KOPT-K1 (cell line): ENCODE results near the gene UBE2N.
"Not testable (repeated sequence)": the region's sequence is repeated elsewhere in the genome, so short reads cannot be mapped to it uniquely, and the experiment has no call there.

Source experiments
- H3K27ac ChIP-seq: fragments of 200-600 bp; sonication (generic); 2 replicates; pipeline ENCODE4 v1.5.1; 2016; ENCODE audit warnings: antibody characterized with exemption, mild to moderate bottlenecking, low read depth, low read length; ENCODE audit not compliant: poor library complexity, severe bottlenecking
- H3K36me3 ChIP-seq: fragments of 200-600 bp; sonication (generic); 2 replicates; pipeline ENCODE4 v1.5.1; 2017; ENCODE audit warnings: antibody characterized with exemption, mild to moderate bottlenecking, low read length, moderate library complexity; ENCODE audit not compliant: insufficient read depth
- H3K9me3 ChIP-seq: fragments of 200-600 bp; sonication (generic); 2 replicates; pipeline ENCODE4 v1.5.1; 2017; ENCODE audit warnings: antibody characterized with exemption, low read length, mild to moderate bottlenecking; ENCODE audit not compliant: insufficient read depth, poor library complexity, severe bottlenecking

UBE2N gene

DNA sequence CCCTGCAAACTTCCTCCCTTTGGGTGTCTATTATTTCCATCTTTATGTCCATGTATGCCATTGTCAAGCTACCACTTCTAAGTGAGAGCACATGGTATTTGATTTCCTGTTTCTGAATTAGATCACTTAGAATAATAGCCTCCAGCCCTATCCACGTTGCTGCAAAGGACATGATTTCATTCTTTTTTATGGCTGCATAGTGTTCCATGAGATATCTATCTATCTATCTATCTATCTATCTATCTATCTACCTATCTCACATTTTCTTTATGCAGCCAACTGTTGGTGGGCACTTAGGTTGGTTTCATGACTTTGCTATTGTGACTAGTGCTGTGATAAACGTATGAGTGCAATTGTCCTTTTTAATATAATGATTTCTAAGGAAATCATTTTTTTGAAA, 14.3 kb upstream of the UBE2N start:
- Histone ChIP-seq H3K9me3 (no peaks in the 10 kb centered on the region), H3K36me3 (no peaks in the 10 kb centered on the region), H3K27ac (no peak overlapping the region)

DNA sequence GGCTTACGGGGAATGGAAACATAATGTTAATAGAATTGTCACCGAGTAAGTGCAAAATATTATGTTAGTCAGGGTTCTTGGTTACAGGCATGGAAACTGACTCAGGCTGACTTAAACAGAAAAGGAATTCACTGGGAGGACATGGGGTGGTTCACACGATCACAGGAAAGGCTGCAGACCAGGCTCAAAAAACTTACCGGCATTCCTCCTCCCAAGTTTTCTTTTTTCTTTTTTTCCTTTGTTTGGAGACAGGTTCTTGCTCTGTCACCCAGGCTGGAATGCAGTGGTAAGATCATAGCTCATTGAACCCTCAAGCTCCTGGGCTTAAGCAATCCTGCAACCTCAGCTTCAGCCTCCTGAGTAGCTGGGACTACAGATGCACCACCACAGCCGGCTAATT, 11.9 kb upstream of the UBE2N start:
- Histone ChIP-seq H3K27ac (no peak overlapping the region), H3K9me3 (no peaks in the 10 kb centered on the region)

DNA sequence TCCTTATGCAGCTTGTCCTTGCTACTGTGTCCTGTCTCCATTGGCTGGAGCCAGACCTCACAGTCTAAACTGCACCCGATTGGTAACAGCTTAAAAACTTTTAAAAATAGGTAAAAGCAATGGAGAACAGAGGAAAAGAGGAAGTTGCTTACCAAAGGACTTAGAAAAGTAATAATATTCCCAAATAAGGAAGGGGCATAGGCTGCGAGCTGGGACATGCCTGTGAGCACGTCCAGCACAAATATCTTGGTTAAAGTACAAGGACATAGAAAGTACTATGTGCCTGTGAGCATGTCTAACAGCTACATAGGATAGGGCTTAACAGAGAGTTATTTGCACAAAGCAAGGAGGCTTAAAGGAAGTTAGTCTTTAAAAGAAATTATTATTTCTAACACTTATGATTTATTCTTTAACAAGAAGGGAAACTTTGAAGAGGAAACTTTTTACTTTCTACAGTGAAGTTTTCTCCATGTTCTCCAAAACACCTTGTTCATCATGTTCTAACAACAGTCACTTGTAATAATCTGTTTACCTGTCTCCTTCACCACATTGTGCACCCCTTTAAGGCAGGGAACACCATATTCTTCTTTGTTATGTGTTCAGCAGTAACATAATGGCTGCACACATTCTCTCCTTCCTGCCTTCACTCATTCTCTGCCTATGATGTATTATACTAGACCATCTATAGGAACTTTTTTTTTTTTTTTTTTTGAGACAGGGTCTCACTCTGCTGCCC, 9.8 kb upstream of the UBE2N start:
- Histone ChIP-seq H3K27ac (no peak overlapping the region), H3K9me3 (no peaks in the 10 kb centered on the region), H3K36me3 (no peaks in the 10 kb centered on the region)

More for the DNA sequence above, 11.9 kb upstream of the UBE2N start:
- no peaks in the 10 kb centered on the region for H3K36me3 ChIP-seq

DNA sequence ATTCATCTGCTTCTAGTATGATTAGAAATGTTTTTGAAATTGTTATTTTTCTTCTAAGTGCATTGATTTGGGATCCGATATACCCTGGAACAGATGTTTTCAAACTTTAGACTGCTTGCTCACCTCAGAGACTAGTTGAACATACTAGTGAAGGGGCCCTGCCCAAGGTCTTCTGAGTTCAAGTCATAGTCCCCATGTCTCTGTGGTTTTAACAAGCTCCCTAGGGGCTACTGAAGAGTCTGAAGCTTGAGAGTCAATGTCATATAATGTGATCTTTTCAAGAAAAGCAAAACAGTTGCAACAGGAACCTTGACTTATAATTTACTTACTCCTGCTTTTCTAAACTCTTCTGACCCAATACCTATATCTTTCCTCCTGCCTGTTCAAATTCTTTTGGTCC, 7.5 kb upstream of the UBE2N start:
- Histone ChIP-seq H3K27ac (no peak overlapping the region), H3K9me3 (no peaks in the 10 kb centered on the region), H3K36me3 (no peaks in the 10 kb centered on the region)

DNA sequence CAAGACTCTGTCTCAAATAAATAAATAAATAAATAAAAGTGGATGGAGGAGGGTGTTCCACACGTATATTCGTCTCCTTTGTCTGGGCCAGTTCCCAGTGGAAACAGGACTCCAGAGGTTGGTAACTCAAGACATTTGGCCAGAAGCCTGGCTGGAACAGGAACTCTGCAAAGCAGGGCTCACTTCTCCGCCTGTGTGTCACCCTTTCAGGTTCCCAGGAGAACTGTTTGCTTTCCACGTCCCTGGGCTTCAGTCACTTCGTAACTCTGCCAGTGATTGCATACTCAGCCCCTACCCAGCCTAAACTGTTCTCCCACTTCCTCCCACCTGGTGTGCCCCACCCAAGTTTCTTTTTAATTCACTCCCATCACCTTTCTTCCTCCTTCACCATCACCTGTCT, 7.0 kb upstream of the UBE2N start:
- no peaks in the 10 kb centered on the region for H3K9me3 ChIP-seq
- H3K36me3 ChIP-seq, result no peaks in the 10 kb centered on the region
- H3K27ac ChIP-seq, result no peak overlapping the region

DNA sequence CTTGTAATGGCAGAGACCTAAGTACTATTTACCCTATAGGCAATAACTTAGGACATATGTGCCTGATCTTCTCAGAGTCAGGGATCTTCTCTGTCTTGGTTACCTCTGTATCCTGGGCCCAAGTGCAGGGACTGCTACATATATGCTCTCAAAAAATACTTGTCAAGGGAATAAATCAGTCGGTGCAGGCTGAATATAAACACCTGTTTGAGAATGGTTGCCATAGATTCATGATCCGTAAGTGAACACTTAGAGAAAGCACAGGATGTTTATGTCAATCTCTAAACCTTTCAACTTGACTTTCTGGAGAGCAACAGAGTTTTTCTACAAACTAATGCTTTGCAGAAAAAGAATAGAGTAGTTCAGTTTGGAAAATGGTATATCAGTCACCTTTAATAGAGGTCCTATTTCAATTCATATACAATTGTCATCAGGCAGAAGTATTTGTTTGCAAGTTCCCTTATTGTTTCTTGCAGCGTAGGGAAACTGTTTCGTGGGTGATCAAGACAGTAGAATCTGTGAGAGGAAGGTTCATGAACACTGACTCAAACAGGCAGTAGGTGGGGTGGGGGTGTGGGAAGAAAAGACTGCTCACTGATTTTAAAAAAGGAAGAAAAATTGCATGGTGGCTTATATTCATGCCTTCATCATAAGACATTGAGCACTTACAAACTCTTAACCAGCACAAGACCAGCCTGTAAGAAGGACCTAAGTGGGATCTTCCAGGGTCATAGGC, 6.0 kb upstream of the UBE2N start:
- H3K27ac ChIP-seq, result no peak overlapping the region
- H3K36me3 ChIP-seq, result no peaks in the 10 kb centered on the region

DNA sequence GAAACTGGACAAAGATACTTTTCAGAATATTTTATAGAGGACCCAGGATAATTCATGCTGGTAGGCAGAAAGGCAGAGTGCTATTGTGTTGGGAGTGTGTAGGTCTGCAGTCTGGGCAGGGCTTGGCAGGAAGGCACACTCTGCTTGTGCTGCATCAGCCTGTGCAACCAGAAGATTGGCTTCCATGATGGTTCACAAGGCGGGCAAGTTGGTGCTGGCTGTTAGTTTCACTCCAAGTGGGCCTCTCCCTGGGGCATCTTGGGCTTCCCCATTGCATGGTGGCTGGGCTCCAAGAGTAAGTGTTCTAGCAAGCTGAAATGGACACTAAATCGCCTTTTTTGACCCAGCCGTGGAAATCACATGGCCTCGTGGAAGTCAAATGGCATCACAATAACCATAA, 1.8 kb upstream of the UBE2N start:
- Histone ChIP-seq H3K36me3 (no peaks in the 10 kb centered on the region), H3K27ac (no peak overlapping the region), H3K9me3 (no peaks in the 10 kb centered on the region)

More for the DNA sequence above, 6.0 kb upstream of the UBE2N start:
- no peaks in the 10 kb centered on the region for H3K9me3 ChIP-seq

DNA sequence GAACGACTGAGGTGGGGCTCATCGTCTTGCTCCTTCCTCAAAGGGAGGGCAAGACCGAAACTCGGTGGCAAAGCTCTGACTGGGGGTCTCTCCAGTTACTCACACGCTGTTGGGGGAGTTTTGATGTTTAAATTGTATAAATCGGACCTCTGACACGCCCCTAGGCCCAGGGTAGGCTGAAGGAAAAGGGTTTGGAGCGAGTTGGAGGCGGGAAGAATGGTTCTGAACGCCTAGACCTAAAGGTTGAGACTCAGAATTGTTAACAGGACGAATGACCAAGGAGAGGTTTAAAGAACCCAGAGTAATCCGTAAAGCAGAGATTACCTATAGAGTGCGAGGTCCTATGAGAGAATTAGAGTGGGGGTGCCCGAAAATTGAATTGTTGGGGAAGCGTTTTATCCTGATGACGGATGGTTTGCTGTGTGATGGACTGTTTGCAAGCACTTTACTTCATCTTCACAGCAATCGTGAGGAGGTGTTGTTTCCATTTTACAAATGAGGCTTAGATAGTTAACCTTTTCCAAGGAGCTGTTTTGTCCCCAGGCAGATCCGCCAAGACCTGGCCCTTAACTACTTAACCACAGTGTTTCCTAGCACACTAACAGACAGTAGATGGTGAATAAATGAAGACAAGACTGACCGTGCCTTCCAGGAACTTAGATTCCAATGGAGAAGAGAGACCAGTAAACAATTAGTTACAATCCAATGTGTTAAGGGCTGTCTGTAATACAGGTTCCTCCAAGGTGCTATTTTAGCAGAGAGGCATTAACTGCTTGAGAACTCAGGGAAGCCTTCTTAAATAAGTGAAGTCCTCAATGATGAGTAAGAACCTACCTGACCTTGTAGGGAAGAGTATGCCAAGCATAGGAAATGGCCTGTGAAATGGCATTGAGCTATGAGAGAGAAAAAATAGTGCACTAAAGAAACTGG, 929 bp upstream of the UBE2N start:
- no peaks in the 10 kb centered on the region for H3K9me3 ChIP-seq
- H3K27ac ChIP-seq, result peak overlapping the region; percentile 79
- no peaks in the 10 kb centered on the region for H3K36me3 ChIP-seq

DNA sequence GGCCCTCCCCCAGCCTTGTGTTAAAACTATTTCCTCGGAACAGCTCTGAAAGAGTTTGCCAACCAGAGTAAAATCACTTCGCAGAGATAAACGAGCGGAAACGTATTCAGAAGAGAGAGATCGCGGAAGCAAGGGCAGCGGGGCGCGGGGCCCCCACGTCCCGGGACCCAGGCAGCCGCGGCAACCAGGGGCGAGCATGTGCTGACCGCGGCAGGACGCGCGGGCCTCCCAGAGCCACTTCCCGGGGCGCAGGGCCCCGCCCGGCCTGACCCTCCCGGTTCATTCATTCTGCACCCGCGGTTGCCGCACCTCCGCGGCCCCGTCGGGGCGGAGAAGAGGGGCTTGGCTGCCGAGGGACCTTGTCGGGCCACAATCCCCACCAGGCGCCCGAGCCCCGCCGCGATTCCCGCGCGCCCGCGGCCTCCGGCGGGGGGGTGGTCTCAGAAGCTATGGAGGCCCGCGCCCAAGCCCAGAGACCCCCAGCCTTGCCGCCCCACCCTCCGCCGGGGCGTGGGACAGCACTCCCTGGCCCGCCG, 598 bp downstream of the UBE2N start:
- Histone ChIP-seq H3K27ac (peak overlapping the region; percentile 79), H3K36me3 (no peaks in the 10 kb centered on the region), H3K9me3 (no peaks in the 10 kb centered on the region)

DNA sequence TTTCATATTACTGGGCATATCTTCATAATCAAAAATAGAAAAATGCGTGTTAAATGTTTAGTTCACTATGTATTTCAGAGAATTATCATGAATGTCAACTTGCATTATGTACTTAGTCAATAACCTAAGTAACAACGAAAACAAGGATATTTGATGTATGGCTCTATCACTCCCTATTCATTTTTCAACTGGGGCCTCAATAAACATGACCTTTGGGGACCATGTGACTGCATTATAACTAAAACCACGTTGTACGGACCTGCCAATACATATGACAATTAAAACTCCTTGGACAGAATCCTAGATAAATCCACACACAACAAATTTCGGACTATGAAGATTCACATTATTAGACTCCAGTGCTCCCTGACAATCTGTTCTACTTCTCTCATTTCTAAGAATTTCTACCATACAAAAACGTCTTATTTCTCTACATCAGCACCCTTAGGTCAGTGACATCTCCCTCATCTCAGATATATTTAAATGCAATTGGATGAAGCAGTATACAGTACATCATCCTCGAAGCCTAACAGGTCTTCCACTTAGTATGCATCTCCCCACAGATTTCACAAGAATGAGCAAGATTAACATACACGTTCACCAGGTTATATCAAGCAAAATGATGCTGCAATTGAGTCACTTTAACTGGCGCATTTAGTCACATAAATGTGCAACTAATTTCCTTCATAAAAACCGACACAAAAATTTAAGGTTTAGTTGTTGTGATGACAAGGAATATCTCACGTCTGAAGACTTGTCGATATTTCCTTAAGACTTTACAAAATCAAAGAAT, 1.5 kb downstream of the UBE2N start:
- H3K27ac ChIP-seq, result peak overlapping the region; percentile 79
- H3K9me3 ChIP-seq, result no peaks in the 10 kb centered on the region
- H3K36me3 ChIP-seq, result no peaks in the 10 kb centered on the region

DNA sequence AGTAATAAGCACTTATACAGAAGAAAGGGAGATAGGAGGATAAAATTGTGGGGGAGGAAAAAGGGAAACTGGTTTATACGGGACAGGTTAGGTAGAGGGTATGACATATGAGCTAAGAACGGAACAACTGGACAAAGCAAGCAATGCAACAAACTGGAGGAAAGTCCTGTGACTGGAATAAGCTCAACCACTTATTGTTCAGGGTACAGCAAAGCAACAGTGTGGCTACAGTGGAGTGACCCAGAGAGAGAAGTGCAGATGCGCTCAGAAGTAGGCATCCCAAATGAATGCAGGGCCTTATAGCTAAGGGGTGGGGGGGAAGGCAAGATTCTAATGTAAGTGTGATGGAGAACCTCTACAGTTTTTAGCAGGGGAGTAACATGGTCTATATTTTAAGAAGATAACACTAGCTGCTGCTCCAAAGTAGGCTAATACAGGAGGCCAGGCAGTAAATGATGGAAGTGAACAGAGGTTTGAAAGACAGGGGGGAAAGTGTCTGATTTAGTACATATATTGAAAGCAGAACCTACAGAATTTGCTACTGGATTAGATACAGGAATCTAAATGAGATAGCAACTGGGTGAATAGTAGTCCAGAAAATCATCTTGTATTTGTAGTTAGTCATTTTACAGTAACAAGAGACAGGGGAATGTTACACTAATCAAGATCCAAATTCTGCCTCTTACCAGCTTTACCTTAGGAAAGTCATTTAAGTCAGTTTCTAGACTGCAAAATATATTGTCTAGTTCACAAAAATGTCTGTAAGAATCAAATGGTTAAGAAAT, 3.3 kb downstream of the UBE2N start:
- no peaks in the 10 kb centered on the region for H3K9me3 ChIP-seq
- H3K27ac ChIP-seq, result no peak overlapping the region
- H3K36me3 ChIP-seq, result no peaks in the 10 kb centered on the region

DNA sequence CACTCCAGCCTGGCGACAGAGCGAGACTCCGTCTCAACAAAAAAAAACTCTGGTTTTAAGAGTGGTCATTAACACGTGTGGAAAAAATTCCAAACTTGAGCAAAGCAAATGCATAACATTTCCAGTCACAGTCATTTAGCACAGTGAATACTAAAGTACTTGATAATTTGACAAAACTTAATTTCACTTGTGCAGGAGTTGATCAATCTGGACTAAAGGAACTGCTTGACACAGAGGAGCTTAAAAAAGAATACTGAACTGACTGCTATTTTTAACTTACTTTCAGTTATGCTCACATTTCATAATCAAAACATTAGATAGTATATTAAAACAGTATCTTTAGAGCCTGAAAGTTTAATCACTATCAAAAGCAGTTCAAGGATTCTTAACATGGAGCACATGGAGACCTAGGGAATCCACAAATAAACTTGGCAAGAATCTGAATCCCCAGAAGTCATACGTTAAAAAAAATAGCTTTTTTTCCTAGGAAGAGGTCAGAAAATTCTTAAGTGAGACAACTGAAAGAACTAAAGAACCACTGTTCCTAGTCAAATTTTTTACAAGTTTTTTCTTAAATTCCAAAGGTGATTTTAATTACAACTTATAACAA, 7.4 kb downstream of the UBE2N start:
- Histone ChIP-seq H3K27ac (no peak overlapping the region), H3K36me3 (no peaks in the 10 kb centered on the region)

DNA sequence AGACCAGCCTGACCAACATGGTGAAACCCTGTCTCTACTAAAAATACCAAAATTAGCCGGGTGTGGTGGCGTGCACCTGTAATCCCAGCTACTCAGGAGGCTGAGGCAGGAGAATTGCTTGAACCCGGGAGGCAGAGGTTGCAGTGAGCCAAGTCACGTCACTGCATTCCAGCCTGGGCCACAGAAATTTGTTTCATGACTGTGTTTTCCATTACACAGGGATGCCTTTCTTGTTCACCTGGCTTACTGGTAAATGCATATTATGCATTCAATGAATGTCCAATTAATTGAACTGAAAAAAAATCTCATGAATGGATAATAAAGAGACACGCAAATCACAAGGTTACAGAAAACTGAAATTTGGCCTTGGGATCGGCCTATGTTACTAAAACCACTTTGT, 9.7 kb downstream of the UBE2N start:
- not testable (repeated sequence) for H3K27ac ChIP-seq, H3K9me3 ChIP-seq, H3K36me3 ChIP-seq

More for the DNA sequence above, 7.4 kb downstream of the UBE2N start:
- H3K9me3 ChIP-seq, result no peaks in the 10 kb centered on the region
